WTC11 (cell line): ENCODE results near the gene SYNGR3. TPM values are rescaled to one million over a fixed set of nuclear protein-coding genes. Genes with fewer than 3 reads are reported as not detected.

ENCODE experiments used
- ATAC-seq: fragments of 200-7000 bp; cut with Tn5 transposase; 2 replicates; pipeline ENCODE4 v1.10.0; 2021; ENCODE audit warnings: mild to moderate bottlenecking, moderate library complexity
- CTCF ChIA-PET: fragments of 300-600 bp; sonication (Branson Sonifier 250); formaldehyde crosslinking; loops from one replicate; lab custom pipeline; 2021; ENCODE audit warnings: antibody characterized with exemption; lab: Charles Lee
- POLR2A ChIA-PET: fragments of 350-600 bp; sonication (Branson Sonifier 250); formaldehyde crosslinking; loops from one replicate; lab custom pipeline; 2021; ENCODE audit warnings: antibody characterized with exemption; lab: Charles Lee
- DNase-seq: peaks from one replicate; pipeline ENCODE4 v3.0.0; 2021; ENCODE audit warnings: low spot score
- H3K27ac Mint-ChIP-seq: 2 replicates; pipeline ENCODE4 v1.8.0; 2021; ENCODE audit warnings: mixed read lengths
- H3K27me3 Mint-ChIP-seq: 2 replicates; pipeline ENCODE4 v1.8.0; 2021; ENCODE audit warnings: low read depth, mild to moderate bottlenecking, moderate library complexity, mixed read lengths
- H3K36me3 Mint-ChIP-seq: 2 replicates; pipeline ENCODE4 v1.8.0; 2021; ENCODE audit warnings: mixed read lengths
- H3K4me1 Mint-ChIP-seq: 2 replicates; pipeline ENCODE4 v1.8.0; 2022; ENCODE audit warnings: mixed read lengths
- H3K4me3 Mint-ChIP-seq: 2 replicates; pipeline ENCODE4 v1.8.0; 2021; ENCODE audit warnings: mild to moderate bottlenecking, moderate library complexity, mixed read lengths
- H3K9me3 Mint-ChIP-seq: 2 replicates; pipeline ENCODE4 v1.8.0; 2021; ENCODE audit warnings: mixed read lengths
- AFF4 ChIP-seq: sonication (generic); formaldehyde crosslinking; IDR thresholded peaks from 2 replicates; pipeline ENCODE4 v1.8.1; 2023; ENCODE audit warnings: mild to moderate bottlenecking, missing genetic modification reagents, borderline replicate concordance
- ATF6 ChIP-seq: sonication (generic); formaldehyde crosslinking; IDR thresholded peaks from 2 replicates; pipeline ENCODE4 v1.8.1; 2023; ENCODE audit warnings: mild to moderate bottlenecking, missing genetic modification reagents
- CTCF ChIP-seq: fragments of 200-600 bp; IDR thresholded peaks from 2 replicates; pipeline ENCODE4 v1.8.0; 2022; ENCODE audit warnings: antibody characterized with exemption
- NFATC4 ChIP-seq: fragments of 250-450 bp; sonication (Bioruptor Pico); IDR thresholded peaks from 2 replicates; pipeline ENCODE4 v1.9.0; 2021; ENCODE audit warnings: mild to moderate bottlenecking
- SMAD4 ChIP-seq: sonication (generic); formaldehyde crosslinking; IDR thresholded peaks from 2 replicates; pipeline ENCODE4 v1.8.0; 2022; ENCODE audit warnings: mild to moderate bottlenecking, missing genetic modification reagents
- TEAD4 ChIP-seq: sonication (generic); formaldehyde crosslinking; IDR thresholded peaks from 2 replicates; pipeline ENCODE4 v1.8.0; 2022; ENCODE audit warnings: mild to moderate bottlenecking, missing genetic modification reagents
- ZNF512 ChIP-seq: sonication (generic); formaldehyde crosslinking; IDR thresholded peaks from 2 replicates; pipeline ENCODE4 v1.8.1; 2022; ENCODE audit warnings: missing genetic modification reagents, borderline replicate concordance
- total RNA-seq: library from RNA; stranded (reverse); gene quantifications from 3 replicates; pipeline ENCODE4 v1.2.3, GENCODE V29; 2021

The SYNGR3 gene
- total RNA-seq, 1 experiment from 2014 or later = 41.5 TPM

- CTCF ChIA-PET = interaction anchor here (0.9 to 3.9 kb wide), 22 partner anchors 10 to 191 kb away, joined by 3 to 82 read pairs (median 12); partner anchors contain the start of genes CASKIN1, NHERF2, NPW and NTHL1
Measured at GRCh38 chr16:2004795-2005517, 15.2 kb downstream of the SYNGR3 start.

More at GRCh38 chr16:2004795-2005517, 15.2 kb downstream of the SYNGR3 start:
- Mint-ChIP-seq H3K4me3 (0 out of 2 replicates have a peak overlapping the region, but pooled peaks have one; percentile 8), H3K36me3 (peaks cover 19% of the 10 kb centered on the region), H3K4me1 (peaks cover 35% of the 10 kb centered on the region), H3K27me3 (no peaks in the 10 kb centered on the region), H3K9me3 (no peaks in the 10 kb centered on the region), H3K27ac (no peak overlapping the region)
- TF ChIP-seq ATF6 (CRISPR knock-in tag) (no peak), ZNF512 (CRISPR knock-in tag) (no peak), CTCF (no peak), AFF4 (CRISPR knock-in tag) (no peak), SMAD4 (CRISPR knock-in tag) (no peak), TEAD4 (no peak), NFATC4 (CRISPR knock-in tag) (no peak)
- ATAC-seq = no peak
- DNase-seq = no peak
- POLR2A ChIA-PET = interaction anchor here (3.0 kb wide), 1 partner anchor 13 kb away, joined by 13 read pairs; no protein-coding TSS in a partner anchor
